Measurements from ENCODE around the gene GPRC5C.

DNA sequence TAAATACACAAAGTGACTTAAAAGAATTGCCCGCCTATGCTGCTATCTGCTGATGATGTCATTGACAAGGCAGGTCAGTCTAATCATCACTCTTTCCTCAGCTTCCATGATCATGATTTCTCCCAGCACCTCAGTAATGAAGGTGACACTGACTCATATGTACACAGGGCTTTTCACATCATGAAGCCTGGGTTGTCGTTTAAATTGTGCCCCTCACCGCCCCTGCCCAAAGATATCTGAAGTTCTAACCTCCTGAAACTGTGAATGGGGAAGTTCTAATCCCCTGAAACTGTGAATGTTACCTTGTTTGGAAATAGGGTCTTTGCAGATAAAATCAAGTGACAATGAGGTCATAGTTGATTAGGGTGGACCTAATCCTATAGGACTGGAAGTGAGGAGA lies 17.4 kb upstream of the GPRC5C start:
- TF ChIP-seq, protein P1, sequence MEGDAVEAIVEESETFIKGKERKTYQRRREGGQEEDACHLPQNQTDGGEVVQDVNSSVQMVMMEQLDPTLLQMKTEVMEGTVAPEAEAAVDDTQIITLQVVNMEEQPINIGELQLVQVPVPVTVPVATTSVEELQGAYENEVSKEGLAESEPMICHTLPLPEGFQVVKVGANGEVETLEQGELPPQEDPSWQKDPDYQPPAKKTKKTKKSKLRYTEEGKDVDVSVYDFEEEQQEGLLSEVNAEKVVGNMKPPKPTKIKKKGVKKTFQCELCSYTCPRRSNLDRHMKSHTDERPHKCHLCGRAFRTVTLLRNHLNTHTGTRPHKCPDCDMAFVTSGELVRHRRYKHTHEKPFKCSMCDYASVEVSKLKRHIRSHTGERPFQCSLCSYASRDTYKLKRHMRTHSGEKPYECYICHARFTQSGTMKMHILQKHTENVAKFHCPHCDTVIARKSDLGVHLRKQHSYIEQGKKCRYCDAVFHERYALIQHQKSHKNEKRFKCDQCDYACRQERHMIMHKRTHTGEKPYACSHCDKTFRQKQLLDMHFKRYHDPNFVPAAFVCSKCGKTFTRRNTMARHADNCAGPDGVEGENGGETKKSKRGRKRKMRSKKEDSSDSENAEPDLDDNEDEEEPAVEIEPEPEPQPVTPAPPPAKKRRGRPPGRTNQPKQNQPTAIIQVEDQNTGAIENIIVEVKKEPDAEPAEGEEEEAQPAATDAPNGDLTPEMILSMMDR (IDR thresholded peaks at IDR 0.05; ENCODE audit: insufficient read depth, low read depth, low read length), result no peak
- TF ChIP-seq EZH2 (IDR thresholded peaks at IDR 0.05; ENCODE audit: insufficient read depth, low read length), result no peak
